NCI-H748 treated with DMSO at 0.1 percent for 48 hours (cell line): Measurements from ENCODE around the gene SLC66A1.

Experiments used
- DNase-seq: peaks from one replicate; lab custom pipeline; 2025; lab: John Stamatoyannopoulos, UW

SLC66A1 gene

DNA sequence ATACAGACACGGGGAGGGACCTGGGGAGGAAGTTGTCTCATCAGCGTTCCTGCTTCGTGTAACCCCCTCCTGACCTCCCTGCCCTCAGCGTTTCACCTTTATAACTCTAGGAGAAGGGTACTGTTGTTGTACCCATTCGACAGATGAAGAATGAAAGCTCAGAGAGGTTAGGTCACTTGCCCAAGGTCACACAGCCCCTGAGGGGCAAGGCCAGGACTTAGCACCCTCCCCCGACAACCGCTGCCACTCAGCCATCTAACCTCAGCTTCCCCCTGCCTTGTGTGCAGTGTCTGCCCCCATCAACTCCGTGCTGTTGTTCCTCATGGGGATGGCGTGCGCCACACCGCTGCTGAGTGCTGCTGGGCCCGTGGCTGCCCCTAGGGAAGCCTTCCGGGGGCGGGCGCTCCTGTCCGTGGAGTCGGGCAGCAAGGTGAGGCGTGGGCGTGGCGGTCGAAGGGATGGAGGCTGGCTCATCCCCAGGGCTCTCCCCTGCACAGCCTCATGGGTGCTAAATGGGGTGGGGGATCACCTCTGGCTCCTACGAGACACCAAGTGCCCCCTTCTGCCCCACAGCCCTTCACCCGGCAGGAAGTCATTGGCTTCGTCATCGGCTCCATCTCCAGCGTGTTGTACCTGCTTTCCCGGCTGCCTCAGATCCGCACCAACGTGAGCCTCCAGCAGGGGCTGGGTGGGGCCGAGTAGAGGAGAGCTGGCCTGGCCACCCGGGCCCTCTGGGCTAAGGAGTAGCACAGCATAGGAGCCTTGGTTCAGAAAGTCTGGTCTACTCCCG is 14.0 kb downstream of the SLC66A1 start:
- no peak for DNase-seq

DNA sequence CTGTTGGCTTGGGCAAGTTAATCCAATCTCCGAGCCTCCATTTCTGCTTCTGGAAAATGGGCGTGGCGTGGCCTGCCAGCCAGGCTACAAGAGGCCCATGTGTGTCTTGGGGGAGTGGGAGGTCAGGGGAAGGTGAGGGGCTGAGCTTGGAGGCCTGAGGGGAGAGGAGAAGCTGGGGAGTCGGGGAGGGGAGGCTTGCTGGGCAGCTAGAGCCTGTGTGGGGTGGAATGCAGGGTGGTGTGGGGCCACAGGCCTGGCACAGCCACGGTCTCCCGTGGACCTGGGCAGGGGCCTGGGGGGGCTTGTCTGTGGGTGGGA is 14.6 kb downstream of the SLC66A1 start:
- DNase-seq: no peak

DNA sequence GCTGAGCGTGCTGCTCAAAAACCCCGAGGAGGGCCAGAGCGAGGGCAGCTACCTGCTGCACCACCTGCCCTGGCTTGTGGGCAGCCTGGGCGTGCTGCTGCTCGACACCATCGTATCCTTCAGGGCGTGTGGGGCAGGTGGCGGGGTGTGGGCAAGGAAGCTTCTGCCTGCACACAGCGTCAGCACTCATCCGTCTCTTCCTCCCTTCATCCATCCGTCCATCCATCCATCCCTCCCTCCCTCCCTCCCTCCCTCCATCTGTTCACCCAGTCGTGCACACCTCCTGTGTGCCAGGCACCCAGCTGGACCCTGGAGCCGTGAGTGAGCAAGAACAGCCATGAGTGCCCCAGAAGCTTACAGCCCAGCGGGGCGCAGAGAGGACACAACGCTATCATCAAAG is 15.2 kb downstream of the SLC66A1 start:
- DNase-seq: no peak

DNA sequence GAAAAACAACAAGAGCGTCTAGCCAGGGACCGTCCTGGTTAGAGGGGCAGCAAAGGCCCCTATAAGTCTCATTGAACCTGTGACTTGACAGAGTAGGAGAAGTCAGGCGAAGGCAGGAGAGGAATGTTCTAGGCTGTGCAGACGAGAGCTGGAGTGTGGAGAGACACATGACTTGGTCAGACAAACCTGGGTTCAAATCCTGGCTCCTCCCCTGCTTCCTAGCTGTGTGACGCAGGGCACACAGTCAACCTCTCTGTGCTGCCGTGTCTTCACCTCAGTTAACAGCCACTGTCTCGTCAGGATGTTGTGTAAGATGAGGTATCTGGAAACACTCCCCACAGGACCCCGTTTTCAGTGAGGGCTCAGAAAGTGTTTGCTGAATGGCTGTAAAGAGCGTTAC is 15.6 kb downstream of the SLC66A1 start:
- DNase-seq: no peak

DNA sequence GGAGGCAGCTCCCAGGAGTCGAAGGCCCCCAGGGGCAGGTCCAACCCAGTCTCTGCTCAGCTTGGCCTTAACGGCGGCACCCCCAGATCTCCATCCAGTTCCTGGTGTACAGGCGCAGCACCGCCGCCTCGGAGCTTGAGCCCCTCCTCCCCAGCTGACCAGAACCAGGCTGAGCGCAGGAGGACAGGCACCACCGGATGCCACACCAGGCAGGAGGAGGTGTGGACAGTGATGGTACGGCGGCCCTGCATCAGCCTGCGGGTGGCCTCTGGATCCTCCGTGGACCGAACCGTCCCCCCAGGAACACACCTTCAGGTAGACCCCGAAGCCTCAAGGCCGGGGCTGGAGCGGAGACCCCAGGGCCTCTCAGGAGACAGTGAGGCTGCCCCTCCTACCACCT is 16.4 kb downstream of the SLC66A1 start:
- DNase-seq: no peak

DNA sequence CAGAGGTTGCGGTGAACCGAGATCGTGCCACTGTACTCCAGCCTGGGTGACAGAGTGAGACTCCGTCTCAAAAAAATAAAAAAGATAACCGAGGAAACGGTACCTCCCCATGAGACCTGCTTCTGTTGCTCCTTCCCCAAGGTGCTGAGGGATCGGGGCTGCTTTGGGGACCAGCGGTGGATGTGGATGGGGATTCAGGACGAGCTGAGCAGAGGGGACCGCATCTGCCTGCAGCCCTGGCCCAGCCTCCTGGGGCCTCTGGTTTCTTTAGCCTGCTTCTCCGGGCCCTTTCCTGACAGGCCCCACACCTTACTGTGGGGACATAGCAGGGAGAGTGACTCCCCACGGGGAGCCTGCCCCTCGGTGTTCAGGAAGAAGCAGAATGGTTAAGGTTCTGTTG is 17.1 kb downstream of the SLC66A1 start:
- DNase-seq: no peak

DNA sequence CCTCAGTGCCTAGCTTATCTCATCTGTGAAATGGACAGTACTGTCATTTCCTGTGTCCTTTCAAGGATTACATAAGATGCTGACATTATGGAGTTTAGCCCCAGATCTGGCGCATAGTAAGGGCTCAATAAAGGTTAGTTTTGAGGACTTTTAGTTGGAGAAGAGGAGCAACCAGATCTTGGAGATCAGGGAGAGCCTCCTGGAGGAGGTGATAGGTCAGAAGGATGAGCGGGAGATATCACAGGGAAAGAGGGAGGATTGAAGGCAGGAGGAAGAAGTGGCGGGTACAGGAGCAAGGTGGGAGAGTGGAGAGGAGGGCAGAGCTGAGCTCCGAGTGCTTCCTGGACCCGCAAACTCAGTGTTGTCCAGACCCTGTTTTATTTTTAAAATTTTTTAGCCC is 17.5 kb downstream of the SLC66A1 start:
- DNase-seq: no peak

DNA sequence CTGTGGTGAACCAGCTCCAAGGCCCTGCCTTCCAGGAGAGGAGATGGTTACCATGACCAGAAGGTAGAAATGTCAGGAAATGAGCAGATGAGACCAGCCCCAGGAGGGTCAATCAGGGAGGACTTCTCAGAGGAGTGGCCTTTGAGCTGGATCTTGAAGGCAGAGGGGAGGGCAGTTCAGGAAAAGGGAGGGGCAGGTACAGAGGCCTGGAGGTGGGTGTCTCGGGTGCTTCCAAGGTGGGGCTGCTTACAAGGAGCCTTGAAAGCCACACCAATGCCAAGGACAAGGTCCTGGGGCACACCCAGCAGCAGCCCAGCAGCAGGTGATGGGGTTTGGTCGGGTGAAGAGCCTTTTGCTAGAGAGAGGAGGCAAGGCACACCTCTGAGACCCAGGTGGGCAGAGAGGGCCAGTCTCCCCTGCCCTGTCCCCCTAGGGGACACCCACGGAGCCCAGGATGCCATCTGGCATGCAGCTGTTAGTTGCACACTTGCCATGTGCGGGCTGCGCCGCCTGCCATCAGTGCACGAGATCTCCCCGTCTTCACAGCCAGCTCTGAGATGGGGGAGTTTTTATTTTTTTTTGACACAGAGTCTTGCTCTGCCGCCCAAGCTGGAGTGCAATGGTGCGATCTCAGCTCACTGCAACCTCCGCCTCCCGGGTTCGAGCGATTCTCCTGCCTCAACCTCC is 18.5 kb downstream of the SLC66A1 start:
- no peak for DNase-seq

DNA sequence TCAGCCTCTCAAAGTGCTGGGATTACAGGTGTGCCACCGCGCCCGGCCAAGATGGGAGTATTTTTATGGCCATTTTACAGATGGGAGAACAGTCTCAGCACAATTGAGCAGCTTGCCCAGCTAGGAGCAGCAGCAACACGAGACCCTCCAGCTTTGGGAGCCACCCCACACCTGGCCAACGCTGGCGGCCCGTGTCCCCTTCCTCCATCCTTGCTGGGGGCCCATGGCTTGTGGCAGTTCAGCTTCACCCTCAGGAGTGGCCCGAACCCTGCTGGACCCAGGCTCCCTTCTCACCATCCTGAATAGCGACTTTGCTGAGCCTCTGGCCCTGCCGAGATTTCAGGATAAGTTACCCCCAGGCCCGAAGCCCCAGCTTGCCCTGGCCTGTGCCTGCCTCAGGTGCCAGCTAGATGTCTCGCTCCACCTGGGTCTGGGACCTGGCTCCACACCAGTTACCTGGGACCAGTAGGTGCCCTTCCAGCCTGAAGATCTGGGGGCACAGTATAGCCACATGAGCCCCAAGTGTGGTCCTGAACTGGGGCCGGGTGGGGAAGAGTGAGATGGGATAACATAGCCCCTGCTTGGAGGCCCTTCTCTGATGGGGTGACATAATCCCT is 19.2 kb downstream of the SLC66A1 start:
- no peak for DNase-seq

DNA sequence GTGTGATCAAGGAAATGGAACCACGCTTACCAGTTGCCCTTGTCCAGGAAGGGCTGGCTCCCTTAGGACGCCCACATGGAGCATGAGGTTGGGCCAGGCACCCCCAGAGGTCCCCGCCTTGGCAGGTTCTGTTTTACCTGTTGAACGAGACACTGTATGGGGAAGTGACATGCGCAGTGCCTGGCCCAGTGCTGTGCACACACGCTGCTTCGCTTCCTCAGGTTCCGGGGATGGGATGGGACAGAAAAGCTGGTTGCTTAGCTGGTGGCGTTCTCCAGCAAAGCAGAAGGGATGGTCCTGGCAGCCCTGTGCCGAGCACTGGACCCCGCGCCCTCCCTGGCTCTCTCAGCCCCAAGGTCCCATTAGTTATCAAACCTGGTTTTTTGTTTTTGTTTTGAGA is 20.7 kb downstream of the SLC66A1 start:
- DNase-seq: no peak

DNA sequence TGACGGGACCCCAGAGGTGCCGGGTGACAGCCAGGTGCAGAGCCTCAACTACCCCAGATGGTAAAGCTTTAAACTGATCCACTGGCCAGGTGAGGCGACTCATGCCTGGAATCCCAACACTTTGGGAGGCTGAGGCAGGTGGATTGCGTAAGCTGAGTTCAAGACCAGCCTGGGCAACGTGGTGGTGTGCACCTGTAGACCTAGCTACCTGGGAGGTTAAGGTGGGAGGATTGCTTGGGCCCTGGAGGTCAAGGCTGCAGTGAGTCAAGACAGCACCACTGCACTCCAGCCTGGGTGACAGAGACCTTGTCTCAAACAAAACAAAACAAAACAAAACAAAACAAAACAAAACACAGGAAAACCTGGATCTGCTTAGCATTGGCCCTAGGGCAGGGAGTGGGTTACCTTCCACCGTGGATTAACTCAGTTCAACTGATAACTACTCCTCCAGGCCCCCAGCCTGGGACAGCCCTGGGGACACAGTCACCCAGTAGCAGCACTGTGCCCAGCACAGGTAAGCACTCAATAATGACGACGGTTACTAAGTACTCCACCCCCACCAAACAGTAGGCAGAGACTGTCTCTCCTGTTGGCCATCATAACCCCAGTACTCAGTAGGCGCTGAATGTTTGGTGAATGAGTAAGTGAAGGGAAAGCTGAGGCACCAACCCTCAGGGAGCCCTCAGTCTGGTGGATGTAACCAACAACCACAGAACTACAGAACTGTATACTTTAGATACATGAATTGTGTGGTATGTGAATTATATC is 21.6 kb downstream of the SLC66A1 start:
- no peak for DNase-seq

DNA sequence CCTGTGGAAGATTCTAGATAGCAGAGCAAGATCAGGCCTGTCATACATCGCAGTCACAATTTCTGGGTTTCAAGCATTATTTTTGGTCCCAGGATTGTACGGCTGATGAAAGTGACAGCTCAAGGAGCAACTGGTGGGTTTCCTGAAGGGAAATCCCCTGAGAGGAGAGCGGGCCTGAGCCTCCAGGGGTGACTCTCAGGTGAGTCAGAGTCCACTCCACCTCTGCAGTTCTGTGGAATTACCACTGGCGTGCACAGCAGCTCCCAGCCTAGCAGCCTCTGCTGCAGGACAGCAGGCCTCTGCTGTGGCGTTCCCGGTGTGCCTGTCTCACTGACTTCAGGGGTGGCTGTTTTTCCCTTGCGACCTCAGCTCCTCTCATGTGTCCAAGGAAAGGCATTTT is 24.4 kb downstream of the SLC66A1 start:
- DNase-seq: no peak

DNA sequence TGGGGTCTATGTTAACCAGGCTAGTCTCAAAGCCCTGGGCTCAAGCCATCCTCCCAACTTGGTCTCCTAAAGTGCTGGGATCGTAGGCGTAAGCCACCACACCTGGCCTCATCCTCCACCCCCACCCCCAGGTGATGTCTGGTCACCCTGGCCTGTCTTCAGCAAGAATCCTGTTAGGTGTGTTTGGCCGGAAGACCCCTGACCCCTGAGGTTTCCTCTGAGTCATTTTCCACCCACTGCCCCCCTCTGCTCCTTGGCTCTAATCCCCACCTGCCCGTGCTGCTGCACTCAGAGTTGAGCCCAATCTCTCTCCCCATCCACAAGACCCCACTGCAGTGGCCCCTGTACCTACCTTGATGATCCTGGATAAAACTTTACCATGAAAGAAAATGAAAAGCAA is 25.2 kb downstream of the SLC66A1 start:
- DNase-seq: no peak

DNA sequence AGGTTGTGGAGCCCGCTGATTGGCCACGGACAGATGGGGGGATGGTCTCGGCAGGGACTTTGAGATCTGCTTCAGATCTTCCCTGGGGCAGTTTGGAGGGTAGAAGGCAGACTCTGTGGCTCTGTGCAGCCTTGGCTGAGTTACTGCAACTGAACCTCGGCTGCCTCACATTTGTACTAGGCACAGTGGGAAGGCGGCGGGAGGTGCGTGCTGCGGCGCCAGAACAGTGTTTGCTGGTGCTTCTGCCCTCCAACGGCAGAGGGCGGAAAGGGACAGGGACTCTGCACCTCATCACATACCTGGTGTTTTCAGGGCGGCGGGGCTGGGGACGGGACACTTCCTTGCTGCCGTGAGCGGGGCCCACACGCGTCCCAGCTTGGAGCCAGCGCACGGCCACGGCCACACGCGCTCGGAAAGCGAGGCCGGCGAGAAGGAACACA is 26.2 kb downstream of the SLC66A1 start:
- DNase-seq: no peak

DNA sequence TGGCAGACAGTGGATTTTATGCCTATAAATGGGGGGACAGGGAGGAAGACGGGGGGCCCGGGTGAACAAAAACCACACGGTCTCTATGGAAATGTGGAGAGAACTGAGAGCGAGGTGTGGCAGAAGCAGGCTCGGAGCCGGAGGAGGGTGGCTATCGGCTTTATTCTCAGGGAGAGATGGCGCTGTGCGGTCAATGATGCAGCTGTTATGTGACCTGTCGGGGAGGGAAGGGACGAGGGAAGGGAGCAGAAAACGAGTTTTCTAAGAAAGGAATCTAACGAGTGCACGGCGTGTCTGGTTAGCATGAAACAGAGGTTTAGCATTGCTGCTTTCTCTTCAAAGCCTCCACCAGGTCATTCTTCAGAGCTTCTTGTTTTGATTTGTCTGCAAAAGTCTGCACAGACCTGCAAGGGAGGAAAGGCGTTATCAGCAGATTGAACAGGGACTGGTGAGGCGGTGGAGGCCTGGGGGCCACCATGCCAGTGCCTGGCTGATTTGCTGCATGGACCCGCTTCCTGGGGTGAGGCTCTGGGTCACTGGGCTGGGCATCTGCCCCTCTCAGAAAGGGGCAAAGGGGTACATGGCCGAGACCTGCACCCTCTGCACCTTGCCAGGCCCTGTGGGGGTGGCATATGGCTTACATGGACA is 27.2 kb downstream of the SLC66A1 start:
- no peak for DNase-seq

DNA sequence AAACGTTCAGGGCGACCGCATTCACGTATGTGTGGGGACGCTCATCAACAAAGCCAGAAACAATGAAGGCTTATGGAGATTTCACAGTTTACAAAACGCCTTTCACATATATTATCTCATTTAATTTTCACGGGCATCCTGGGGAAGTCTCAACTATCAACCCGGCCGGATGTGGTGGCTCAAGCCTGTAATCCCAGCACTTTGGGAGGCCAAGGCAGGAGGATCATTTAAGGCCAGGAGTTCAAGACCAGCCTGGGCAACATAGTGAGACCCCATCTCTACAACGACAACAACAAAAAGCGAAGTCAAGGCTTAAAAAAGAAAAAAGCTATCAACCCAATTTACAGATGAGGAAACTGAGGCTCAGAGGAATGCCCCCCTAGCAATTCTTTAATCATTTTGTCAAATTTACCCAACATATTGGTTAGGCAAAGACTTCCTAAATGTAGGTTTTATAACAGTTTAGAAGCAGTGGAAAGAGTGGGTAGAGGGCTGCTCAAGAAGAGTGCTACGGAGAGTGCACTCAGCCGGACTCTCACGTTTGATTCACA is 28.3 kb downstream of the SLC66A1 start:
- no peak for DNase-seq

DNA sequence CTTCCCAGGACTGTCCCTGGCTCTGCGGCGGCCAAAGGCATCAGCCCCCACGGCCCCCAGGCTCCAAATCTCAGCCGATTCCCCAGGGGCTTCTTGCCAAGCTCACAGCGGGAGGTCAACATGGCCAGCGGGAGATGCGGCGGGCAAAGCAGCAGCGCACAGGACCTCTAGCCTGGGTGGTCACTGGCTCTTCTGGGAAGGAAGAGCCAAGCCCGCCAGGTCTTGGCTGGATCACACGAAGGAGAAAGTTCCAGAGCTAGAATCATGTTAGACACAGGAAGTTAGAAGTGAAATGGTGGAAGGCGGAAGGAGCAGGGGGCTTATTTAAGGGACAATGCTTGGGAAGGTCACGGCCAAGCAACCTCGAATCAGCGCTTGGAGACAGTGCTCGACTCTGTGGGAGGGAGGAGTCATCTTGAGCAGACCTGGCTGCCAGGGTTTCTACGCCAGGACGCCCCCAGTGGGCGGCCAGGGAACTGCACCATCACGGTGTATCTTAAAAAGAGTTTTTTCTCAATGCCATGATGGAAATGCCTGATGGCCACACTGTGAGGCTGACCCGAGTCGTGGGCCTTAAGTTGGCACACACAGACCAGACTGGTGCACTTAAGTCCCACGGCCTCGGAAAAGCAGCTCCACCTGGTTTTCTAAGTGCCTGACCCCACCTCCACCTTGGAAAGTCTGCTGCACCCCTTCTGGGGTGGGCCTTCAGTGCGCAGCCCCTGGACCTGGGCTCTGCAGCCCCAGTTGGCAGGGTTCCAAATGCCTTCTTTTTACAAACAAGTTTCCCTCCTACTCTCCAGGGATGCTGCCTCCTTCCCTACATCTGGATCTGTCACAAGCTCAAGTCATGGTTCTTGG is 29.3 kb downstream of the SLC66A1 start:
- DNase-seq: no peak

DNA sequence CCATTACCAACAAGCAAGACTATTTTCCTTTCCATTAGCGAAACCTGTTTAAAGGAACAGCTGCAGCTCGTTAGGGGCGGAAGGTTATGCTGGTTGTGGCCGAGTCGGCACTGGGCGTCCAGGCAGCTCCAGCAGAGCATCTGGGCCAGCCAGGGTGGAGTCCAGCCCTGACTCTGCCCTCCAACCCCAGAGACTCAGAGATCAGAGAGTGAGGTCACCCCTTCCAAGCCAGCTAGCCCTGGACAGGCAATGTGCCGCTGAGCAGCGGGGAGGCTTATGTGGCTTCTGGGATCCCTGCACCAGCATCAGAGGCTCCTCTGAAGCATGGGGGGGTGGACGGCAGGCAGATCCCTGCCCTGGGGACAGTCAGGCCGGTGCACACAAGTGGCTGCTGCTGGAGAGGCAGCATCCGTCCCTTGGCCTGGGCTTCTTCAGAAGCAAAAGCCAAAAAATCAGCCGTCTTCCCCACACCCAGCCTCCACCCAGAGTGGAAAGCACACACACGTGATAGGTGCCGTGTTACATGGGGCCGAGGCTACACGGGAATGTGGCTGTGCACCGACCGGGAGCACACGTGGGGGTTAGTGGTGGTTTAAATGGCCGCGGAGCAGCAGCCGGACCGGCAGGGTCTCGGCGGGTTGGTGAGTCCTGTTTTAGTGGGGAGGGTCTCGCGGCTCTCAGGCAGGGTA is 30.1 kb downstream of the SLC66A1 start:
- DNase-seq: no peak

DNA sequence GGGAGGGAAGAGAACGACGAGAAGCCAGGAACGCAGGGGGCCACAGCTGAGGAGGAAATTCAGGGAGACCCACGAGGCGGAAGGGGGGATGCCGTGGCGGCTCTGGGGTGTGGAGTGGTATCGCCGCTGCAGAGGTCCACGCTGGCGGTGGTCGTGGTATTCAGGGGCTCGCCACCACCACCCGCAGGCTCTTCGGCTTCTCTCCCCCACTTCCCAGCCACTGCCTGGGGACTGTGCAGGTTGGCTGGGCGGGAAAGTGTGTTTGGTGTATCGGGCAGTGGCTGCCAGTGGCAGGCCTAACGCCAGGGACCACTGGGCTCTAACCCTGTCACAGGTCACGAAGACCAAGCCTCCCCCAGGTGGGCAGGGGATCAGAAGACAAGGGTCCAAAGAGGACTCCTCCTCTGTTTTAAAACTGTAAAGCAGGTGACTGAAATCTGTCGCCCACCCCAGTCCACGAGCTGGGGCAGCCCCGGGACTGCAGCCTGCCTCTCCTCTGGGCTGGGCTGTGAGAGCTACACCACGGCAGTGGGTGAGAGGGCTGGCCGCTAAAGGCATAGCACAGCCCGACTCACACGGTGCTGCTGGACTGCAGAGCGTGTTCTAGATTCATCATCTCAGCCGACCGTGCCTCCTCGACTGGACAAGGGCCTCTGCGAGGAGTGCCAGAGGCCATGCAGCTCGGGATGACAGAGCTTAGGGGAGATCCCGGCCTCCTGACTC is 30.9 kb downstream of the SLC66A1 start:
- no peak for DNase-seq
